Measurements from ENCODE around the gene ZSCAN26. TPM values are rescaled to one million over a fixed set of nuclear protein-coding genes. Genes with fewer than 3 reads are reported as not detected.

Gene ZSCAN26
- 10.4 and 26.1 TPM in 2 replicates for total RNA-seq

GRCh38 chr6:28266962-28267694, at the start of gene ZSCAN26:
Gene ZSCAN26, plus strand, starts transcription at chr6:28267143. Its CDS starts 4,777 bp downstream, at chr6:28271920.

GRCh38 chr6:28225056-28225834, 41.7 kb upstream of the ZSCAN26 start, which contains the start of gene ZSCAN9:
Gene ZSCAN9, plus strand, starts transcription at chr6:28225275. Its CDS starts 1,810 bp downstream, at chr6:28227085.

GRCh38 chr6:28252009-28252975, 14.7 kb upstream of the ZSCAN26 start, which contains the start of gene ZKSCAN4:
Gene ZKSCAN4, minus strand, starts transcription at chr6:28252269. Its CDS starts 289 bp downstream, at chr6:28251980.

GRCh38 chr6:28258877-28259777, 7.8 kb upstream of the ZSCAN26 start, which contains the start of gene NKAPL:
Gene NKAPL, plus strand, starts transcription at chr6:28259297. Its CDS starts 75 bp downstream, at chr6:28259372.

GRCh38 chr6:28281288-28282064, 14.5 kb downstream of the ZSCAN26 start, which contains the start of gene PGBD1:
Gene PGBD1, plus strand, starts transcription at chr6:28281572. Its CDS starts 2,242 bp downstream, at chr6:28283814.

Other genes with a start within 250 kb of the ZSCAN26 start
- gene ZNF165, start 186.6 kb upstream of the ZSCAN26 start, total RNA-seq, result 0.46 and 0.65 TPM in 2 replicates
- 10.7 and 15.3 TPM in 2 replicates for gene ZSCAN16, start 142.5 kb upstream of the ZSCAN26 start, total RNA-seq
- 8.8 and 16.7 TPM in 2 replicates for gene ZKSCAN8, start 125.3 kb upstream of the ZSCAN26 start, total RNA-seq
- 14.6 and 17.9 TPM in 2 replicates for gene ZSCAN9, start 41.9 kb upstream of the ZSCAN26 start, total RNA-seq
- 4.7 and 5.2 TPM in 2 replicates for gene ZKSCAN4, start 14.9 kb upstream of the ZSCAN26 start, total RNA-seq
- gene NKAPL, start 7.8 kb upstream of the ZSCAN26 start, total RNA-seq, result 0.30 and 0.32 TPM in 2 replicates
- 7.5 and 9.0 TPM in 2 replicates for gene PGBD1, start 14.4 kb downstream of the ZSCAN26 start, total RNA-seq
- gene ZSCAN31, start 69.0 kb downstream of the ZSCAN26 start, total RNA-seq, result 14.3 and 15.7 TPM in 2 replicates
- 1.9 and 5.5 TPM in 2 replicates for gene ZKSCAN3, start 82.8 kb downstream of the ZSCAN26 start, total RNA-seq
- gene ZSCAN12, start 132.6 kb downstream of the ZSCAN26 start, total RNA-seq, result 5.2 and 6.8 TPM in 2 replicates
- gene ZSCAN23, start 176.3 kb downstream of the ZSCAN26 start, total RNA-seq, result 0.15 and 0.97 TPM in 2 replicates
- not detected in 2 replicates for gene GPX6, start 248.7 kb downstream of the ZSCAN26 start, total RNA-seq

Data from epithelial cell of umbilical artery (primary cell).